GM18520 (cell line): ENCODE data around the gene CLIP4.

Source experiments
- ATAC-seq: cut with Tn5 transposase; IDR thresholded peaks from one replicate; pipeline ENCODE4 v1.9.1; 2021; ENCODE audit not compliant: unreplicated experiment

CLIP4 gene

DNA sequence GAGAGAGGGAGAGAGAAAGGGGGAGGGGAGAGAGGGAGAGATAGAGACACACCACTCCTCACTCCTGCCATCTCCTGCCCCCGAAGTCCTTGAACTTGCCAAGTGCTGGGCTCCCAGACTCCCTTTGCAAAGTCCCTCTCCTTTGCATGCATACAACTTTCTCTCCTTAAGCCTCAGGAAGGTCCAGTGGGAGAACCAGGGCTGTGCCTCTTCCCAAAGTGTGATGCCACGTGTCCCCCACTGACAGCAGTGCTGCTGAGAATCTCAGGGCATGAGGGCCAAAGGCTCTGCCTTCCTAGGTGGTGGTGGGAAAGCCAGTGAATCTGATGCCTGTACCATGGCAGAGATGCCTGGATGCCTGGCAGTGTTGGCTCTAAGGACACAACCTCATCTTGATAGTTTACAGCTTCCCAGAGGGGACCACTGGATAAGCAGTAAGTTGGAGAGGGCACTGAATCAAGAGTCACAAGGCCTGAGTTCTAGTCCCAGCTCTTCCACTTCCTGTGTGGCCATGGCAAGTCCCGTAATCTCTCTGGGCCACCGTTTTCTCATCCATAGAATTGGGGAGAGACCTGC lies 103.4 kb downstream of the CLIP4 start:
- ATAC-seq, result no peak

DNA sequence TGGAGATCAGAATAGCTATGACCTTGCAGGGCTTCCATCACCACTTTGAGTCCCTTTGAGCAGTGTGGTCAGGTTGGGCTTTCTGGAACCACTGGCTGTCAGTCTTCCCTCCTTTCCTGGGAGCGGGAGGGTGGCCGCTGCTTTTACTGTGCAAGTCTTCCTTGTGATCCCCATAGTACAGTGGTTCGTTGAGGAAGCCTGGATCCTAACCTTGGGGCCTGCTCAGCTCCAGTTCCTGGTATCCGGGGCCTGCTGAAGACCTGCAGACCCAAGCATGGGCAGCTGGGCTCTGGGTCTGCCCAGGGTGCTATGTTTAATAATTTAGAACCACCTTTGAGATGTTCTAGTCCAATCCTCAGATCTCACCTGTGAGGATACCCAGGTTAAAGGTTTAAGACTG lies 104.2 kb downstream of the CLIP4 start:
- no peak for ATAC-seq

- no peak for ATAC-seq
These were observed 105.5 kb downstream of the CLIP4 start for GRCh38 chr2:29220506-29221270.

DNA sequence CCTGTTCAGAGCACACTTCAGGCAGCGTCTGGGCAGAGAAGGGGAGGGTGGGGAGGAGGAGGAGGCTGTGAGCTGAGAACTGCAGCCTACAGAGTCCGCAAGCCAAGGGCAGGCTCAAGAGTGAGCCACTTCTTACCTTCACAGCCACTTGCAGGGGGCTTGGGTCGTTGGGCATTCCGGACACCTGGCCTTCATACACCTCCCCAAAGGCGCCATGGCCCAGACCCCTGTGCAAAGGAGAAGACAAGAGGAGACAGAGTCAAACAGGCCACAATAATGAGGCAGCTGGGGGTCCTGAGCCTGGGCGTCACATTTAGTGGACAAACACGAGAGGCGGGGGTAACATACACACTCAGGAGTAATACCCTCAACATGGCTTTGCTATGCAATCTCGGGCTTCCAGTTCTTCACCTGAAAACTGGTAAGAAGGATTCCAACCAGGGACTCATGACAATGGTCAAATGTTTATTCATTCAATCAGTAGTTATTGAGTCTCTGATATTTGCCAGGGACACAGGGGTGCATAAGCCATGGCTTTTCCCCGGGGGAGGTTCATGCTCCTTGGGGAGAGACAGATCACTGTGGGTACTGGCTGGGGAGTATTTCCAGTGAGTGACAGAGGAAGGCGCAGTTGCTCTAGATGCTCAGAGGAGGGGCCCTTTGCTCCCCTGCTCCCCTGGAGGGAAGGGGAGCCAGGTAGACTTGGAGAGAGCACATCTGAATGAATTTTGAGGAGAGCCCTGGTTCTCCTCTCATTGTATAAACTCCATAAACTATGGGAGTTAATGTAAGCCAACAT lies 107.4 kb downstream of the CLIP4 start:
- no peak for ATAC-seq

- no peak for ATAC-seq
These were observed 108.0 kb downstream of the CLIP4 start for GRCh38 chr2:29223257-29223656.

GRCh38 chr2:29223851-29224692 lies 108.9 kb downstream of the CLIP4 start:
- ATAC-seq, result no peak

GRCh38 chr2:29224693-29225551 lies 109.7 kb downstream of the CLIP4 start:
- no peak for ATAC-seq

GRCh38 chr2:29225814-29226213 lies 110.6 kb downstream of the CLIP4 start:
- ATAC-seq, result no peak

- ATAC-seq, result no peak
These were observed 111.2 kb downstream of the CLIP4 start for GRCh38 chr2:29226375-29226774.

GRCh38 chr2:29226808-29227207 lies 111.6 kb downstream of the CLIP4 start:
- no peak for ATAC-seq

DNA sequence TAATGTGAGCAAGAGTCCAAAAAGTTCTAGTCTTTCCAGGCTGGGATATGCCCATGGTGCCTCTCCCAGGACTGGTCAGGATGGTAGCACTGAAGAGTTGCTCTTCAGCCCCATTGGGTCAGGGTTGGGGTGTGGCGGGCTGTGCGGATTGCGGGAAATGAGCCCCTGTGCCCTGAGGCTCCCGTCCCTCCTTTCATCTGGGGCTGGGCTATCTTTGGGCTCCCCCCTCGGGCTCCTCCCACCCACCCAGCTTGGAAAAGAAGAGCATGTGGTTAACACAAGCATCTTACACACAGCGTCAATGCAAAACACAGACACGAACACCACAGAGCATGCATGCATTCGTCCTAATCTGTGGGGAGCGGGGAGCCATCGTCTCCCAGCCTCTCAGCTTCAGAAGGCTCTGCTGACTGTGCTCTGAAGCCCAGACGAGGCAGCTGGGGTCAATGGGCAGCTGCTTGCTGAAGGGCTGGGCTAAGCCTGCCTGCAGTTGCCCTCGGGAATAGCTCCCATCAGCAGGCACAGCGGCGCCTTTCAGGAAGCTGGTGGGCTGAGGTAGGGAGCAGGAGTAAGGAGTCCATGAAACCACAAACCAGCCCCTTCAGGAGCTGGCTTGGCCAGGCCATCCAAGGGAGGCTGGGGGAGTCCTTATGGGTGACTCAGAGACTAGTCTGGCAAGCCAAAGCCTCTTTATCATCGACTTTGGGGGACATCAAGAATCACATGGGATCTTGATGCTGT lies 112.9 kb downstream of the CLIP4 start:
- no peak for ATAC-seq

- no peak for ATAC-seq
These were observed 113.7 kb downstream of the CLIP4 start for GRCh38 chr2:29228947-29229346.

DNA sequence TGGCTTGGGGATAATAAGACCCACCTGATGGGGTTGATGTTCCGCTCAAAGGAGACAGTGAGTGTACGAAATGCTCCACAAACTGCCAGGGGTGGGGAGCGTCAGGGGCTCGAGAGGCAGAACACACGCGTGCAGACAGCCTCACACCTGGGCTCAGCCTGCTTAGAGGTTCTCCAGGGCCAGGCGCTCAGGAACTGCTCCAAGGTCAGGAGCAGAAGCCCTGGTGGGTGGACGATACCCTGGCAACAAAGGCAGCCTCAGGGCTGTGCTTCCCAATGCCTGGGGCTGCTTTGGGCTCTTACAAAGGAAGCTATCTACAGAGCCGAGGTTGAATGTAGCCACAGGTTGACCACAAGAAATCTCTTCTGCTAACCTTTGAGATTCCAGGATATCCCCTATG lies 114.4 kb downstream of the CLIP4 start:
- no peak for ATAC-seq

DNA sequence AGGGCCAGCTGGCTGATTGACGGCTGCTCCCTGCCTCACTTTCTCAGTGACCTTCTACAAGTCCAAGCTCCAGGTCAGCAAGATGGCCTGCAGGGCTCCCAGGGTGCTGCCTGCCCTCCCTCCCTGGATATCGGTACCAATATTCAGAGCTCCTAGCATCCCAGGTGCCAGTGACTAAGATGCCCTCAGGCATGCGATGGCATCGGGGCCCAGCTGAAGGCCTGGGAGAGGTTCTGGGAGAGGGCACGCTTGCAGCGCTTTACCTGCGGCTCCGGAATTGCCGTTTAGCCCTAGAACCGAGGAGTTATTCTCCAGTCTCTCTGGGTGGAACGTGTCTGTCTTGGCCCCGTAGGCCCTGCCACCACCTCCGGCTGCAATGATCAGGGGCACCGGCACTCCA lies 116.8 kb downstream of the CLIP4 start:
- ATAC-seq, result no peak

GRCh38 chr2:29233428-29233827 lies 118.2 kb downstream of the CLIP4 start:
- no peak for ATAC-seq

DNA sequence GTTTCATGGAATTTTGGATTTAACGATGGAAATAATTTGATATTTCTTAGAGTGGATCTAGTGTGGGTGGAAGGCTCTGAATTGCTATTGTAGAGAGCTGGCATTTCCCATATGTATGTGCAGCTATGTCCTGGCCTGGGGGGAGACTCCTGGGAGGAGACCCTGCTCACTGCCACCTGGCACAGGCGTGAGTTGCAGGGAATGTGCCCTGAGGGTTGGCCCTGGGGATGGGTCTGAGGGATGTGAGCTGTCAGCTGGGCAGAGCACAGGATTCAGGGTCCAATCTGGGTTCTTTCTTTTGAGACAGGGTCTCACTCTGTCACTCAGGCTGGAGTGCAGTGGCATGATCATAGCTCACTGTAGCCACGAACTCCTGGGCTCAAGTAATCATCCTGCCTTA lies 120.2 kb downstream of the CLIP4 start:
- no peak for ATAC-seq

DNA sequence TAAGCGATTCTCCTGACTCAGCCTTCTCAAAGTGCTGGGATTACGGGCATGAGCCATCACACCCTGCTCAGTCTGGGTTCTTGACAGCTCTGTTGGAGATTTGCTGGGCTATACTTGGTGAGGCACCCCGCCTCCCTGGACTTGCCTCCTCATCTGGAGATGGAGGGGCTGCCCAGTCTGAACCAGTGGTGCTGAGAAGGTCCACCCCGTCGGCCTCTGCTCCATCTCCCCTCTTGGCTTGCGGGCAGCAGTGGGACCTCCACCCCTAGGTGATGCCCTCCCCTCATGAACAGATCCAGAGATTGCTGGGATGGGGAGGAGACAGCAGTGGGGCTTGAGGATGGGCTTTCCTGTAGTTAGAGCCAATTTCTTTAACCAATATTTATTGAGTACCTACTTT lies 120.9 kb downstream of the CLIP4 start:
- no peak for ATAC-seq

DNA sequence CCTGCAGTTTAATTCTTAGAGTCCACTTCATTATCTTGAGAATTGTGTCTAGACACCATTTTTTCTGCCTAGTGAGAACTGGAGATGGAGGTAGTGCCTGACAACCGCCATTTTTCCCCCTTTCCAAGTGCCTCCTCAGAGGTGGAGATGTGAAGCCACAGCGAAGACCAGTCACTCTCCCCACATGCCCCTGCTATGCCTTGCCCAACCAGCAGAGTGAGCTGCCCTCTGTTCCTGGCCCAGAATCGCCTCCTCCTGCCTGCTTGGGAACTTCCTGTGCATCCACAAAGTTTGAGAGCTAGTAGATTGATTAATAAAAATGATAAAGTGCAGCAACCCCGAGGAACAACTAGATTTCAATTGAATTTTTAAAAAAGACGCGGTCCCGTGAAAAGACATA lies 123.3 kb downstream of the CLIP4 start:
- no peak for ATAC-seq
